Naive thymus-derived CD4-positive, alpha-beta T cell (primary cell): Measurements from ENCODE around the gene PRKACA. TPM values are rescaled to one million over a fixed set of nuclear protein-coding genes. Genes with fewer than 3 reads are reported as not detected.

ENCODE experiments used
- ATAC-seq: fragments of 150-1000 bp; cut with Tn5 transposase; 2 replicates; pipeline ENCODE4 v1.10.0; 2021; ENCODE audit warnings: mild to moderate bottlenecking, moderate library complexity
- CTCF ChIA-PET: fragments of 350-600 bp; sonication (Branson Sonifier 250); formaldehyde crosslinking; loops from one replicate; lab custom pipeline; 2021; ENCODE audit warnings: antibody characterized with exemption; lab: Charles Lee
- POLR2A ChIA-PET: fragments of 350-600 bp; sonication (Branson Sonifier 250); formaldehyde crosslinking; loops from one replicate; lab custom pipeline; 2021; ENCODE audit warnings: antibody characterized with exemption, inconsistent platforms; lab: Charles Lee
- DNase-seq, 9 donors: peaks; one replicate each; pipeline versions ENCODE4 v3.0.0 to v3.0.0-alpha.2; 2020 to 2022; ENCODE audit warnings: mixed read lengths in 1 of 9
- H3K27ac ChIP-seq: one replicate; pipeline ENCODE4 v1.7.0; 2013; ENCODE audit warnings: mild to moderate bottlenecking, low read depth, low read length, moderate library complexity
- H3K27me3 ChIP-seq, 2 donors: one replicate each; pipeline ENCODE4 v1.7.0; 2013; ENCODE audit warnings: low read length in 2 of 2, mild to moderate bottlenecking in 2 of 2, moderate library complexity in 2 of 2; ENCODE audit not compliant: control insufficient read depth in 2 of 2, insufficient read depth in 2 of 2
- H3K36me3 ChIP-seq, 3 experiments: 1 replicate in 2 of 3; 2 replicates in 1 of 3; pipeline ENCODE4 v1.7.0; 2013; ENCODE audit warnings: low read length in 3 of 3, mild to moderate bottlenecking in 3 of 3, moderate library complexity in 1 of 3; ENCODE audit not compliant: insufficient read depth in 3 of 3, control insufficient read depth in 2 of 3
- H3K4me1 ChIP-seq, 2 donors: one replicate each; pipeline ENCODE4 v1.7.0; 2013; ENCODE audit warnings: low read length in 2 of 2, mild to moderate bottlenecking in 2 of 2, moderate library complexity in 1 of 2; ENCODE audit not compliant: control insufficient read depth in 2 of 2, insufficient read depth in 2 of 2
- H3K4me3 ChIP-seq: 2 replicates; pipeline ENCODE4 v1.7.0; 2013; ENCODE audit warnings: mild to moderate bottlenecking, low read length
- H3K9me3 ChIP-seq, 3 experiments: 1 replicate in 2 of 3; 2 replicates in 1 of 3; pipeline ENCODE4 v1.7.0; 2013; ENCODE audit warnings: low read length in 3 of 3; ENCODE audit not compliant: control insufficient read depth in 2 of 3
- H3K27ac Mint-ChIP-seq, 9 donors: one replicate each; pipeline ENCODE4 v1.8.0; 2020 to 2022; ENCODE audit warnings: mixed read lengths in 9 of 9, mild to moderate bottlenecking in 8 of 9, moderate library complexity in 5 of 9, inconsistent platforms in 2 of 9
- H3K27me3 Mint-ChIP-seq, 5 donors: one replicate each; pipeline ENCODE4 v1.8.0; 2021 to 2022; ENCODE audit warnings: mixed read lengths in 5 of 5, mild to moderate bottlenecking in 1 of 5
- H3K36me3 Mint-ChIP-seq, 5 donors: one replicate each; pipeline ENCODE4 v1.8.0; 2020 to 2022; ENCODE audit warnings: mixed read lengths in 5 of 5, mild to moderate bottlenecking in 3 of 5, inconsistent platforms in 1 of 5
- H3K4me1 Mint-ChIP-seq, 7 donors: one replicate each; pipeline ENCODE4 v1.8.0; 2020 to 2022; ENCODE audit warnings: mixed read lengths in 7 of 7, mild to moderate bottlenecking in 3 of 7, inconsistent platforms in 1 of 7
- H3K4me3 Mint-ChIP-seq, 10 donors: one replicate each; pipeline ENCODE4 v1.8.0; 2020 to 2022; ENCODE audit warnings: mild to moderate bottlenecking in 10 of 10, mixed read lengths in 10 of 10, moderate library complexity in 6 of 10, inconsistent platforms in 2 of 10
- H3K9me3 Mint-ChIP-seq, 11 donors: one replicate each; pipeline ENCODE4 v1.8.0; 2020 to 2022; ENCODE audit warnings: mixed read lengths in 11 of 11, mild to moderate bottlenecking in 4 of 11, inconsistent platforms in 1 of 11, moderate library complexity in 1 of 11
- intact Hi-C, 2 donors: fragments of 100-400 bp; cut with micrococcal nuclease; formaldehyde crosslinking; loops; one replicate each; pipeline ENCODE4 v1.15.1; 2023
- polyA plus RNA-seq, 2 donors: library from polyadenylated mRNA; unstranded; fragments of 300-500 nt; fragmentation: Illumina TruSeq; gene quantifications; one replicate each; pipeline ENCODE4 v1.2.3, GENCODE V29; 2021
- total RNA-seq, 6 experiments: library from RNA in 5 of 6; stranded (reverse) in 5 of 6; gene quantifications; 1 replicate in 5 of 6; 2 replicates in 1 of 6; pipeline ENCODE4 v1.2.3 and lab custom pipeline; 2021 to 2026

The PRKACA gene
- total and polyA plus RNA-seq, 7 experiments from 2014 or later: 1.9 to 101 (median 48.4) TPM

DNA sequence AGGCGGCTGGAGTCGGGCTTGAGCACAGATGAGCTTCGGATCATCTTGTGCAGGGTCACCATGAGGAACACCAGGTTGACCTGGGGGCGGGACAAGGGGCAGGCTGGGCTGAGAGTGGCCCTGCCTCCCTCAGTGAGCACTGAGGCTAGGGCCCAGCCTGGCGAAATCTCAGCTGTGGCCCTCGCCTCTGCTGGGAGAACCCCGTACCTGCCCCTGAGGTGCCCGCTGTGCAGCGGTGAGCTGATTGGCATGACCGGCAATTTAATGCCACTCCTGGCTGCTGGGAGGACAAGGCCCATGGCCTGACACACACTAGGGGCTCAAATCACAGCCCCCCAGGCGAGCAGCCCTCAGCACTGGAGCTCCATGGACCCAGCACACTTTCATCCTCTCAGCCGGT, 38.6 kb upstream of the PRKACA start:
- H3K27ac ChIP-seq: no peak overlapping the region
- Mint-ChIP-seq H3K27ac (peak overlapping the region in 1 of 9 donors; percentile 56), H3K4me3 (no peak overlapping the region), H3K4me1 (peaks cover 0 to 11% (median 5%) of the 10 kb centered on the region in 7 donors), H3K27me3 (no peaks in the 10 kb centered on the region), H3K36me3 (peaks cover 0 to 25% (median 7%) of the 10 kb centered on the region in 5 donors), H3K9me3 (no peaks in the 10 kb centered on the region)
- CTCF ChIA-PET: no interaction called here
- H3K36me3 ChIP-seq: peaks cover 0 to 77% (median 8%) of the 10 kb centered on the region in 3 experiments
- DNase-seq: no peak
- no peaks in the 10 kb centered on the region for H3K27me3 ChIP-seq
- no peaks in the 10 kb centered on the region for H3K9me3 ChIP-seq
- intact Hi-C loops: no loop called here
- H3K4me3 ChIP-seq: no peak overlapping the region
- no peak for ATAC-seq
- H3K4me1 ChIP-seq: no peaks in the 10 kb centered on the region
- POLR2A ChIA-PET: interaction anchor here (0.9 to 1.9 kb wide), 2 partner anchors 12 to 19 kb away, joined by 3 to 4 read pairs; no protein-coding TSS in a partner anchor

DNA sequence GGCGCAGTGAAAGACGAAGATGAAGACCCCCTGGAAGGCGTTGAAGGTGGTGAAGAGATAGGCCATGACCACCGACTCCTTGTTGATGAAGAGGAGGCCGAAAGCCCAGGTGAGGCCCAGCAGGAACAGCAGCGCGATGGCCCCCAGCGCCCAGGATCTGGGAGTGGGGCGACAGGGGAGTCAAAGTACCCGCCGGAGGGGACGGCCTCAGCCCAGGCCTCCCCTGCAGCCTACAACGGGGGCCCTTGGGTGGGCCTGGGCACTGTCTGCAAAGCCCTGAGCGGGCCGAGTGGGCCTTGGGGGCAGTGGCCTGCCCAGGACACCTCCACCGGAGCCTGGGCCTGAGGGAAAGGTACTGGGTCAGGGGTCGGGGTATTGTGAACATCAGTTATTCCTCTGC, 37.8 kb upstream of the PRKACA start:
- CTCF ChIA-PET: no interaction called here
- DNase-seq: no peak
- intact Hi-C loops: no loop called here
- no peak overlapping the region for H3K4me3 Mint-ChIP-seq
- no peaks in the 10 kb centered on the region for H3K9me3 Mint-ChIP-seq
- no peak overlapping the region for H3K4me3 ChIP-seq
- peaks cover 0 to 25% (median 7%) of the 10 kb centered on the region in 5 donors for H3K36me3 Mint-ChIP-seq
- POLR2A ChIA-PET: interaction anchor here (1.9 kb wide), 1 partner anchor 13 kb away, joined by 4 read pairs; no protein-coding TSS in a partner anchor
- no peaks in the 10 kb centered on the region for H3K27me3 ChIP-seq
- no peaks in the 10 kb centered on the region for H3K27me3 Mint-ChIP-seq
- no peak for ATAC-seq
- H3K4me1 ChIP-seq: peaks cover 2 to 4% of the 10 kb centered on the region in 2 donors
- no peaks in the 10 kb centered on the region for H3K9me3 ChIP-seq
- no peak overlapping the region for H3K27ac ChIP-seq
- H3K4me1 Mint-ChIP-seq: peaks cover 0 to 14% (median 5%) of the 10 kb centered on the region in 7 donors
- H3K27ac Mint-ChIP-seq: no peak overlapping the region
- H3K36me3 ChIP-seq: peaks cover 0 to 76% (median 8%) of the 10 kb centered on the region in 3 experiments

DNA sequence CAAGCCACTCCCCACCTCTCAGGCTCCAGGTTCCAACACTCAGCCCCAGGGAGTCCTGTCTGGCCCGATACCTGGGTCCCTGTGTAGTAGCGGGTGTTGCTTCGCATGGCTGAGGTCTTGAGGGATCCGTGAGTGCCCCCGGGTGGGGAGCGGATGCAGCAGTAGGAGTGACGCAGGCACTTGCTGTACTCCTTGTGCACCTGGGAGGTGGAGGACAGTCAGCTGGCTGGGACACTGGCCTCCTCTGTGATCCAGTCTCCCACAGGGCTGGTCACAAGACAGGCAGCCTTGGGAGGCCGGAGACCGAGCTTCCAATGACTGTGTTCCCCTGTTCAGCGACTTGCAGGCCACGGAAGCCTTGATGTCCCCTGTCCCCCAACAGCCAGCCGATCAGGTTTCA, 35.2 kb upstream of the PRKACA start:
- H3K27me3 Mint-ChIP-seq: no peaks in the 10 kb centered on the region
- H3K9me3 ChIP-seq: no peaks in the 10 kb centered on the region
- ChIA-PET POLR2A (interaction anchor here (1.0 to 1.3 kb wide), 2 partner anchors 16 to 44 kb away, joined by 3 to 4 read pairs; no protein-coding TSS in a partner anchor), CTCF (interaction anchor here (0.5 to 0.9 kb wide), 2 partner anchors 16 to 369 kb away, joined by 3 read pairs; no protein-coding TSS in a partner anchor)
- H3K27ac ChIP-seq: no peak overlapping the region
- H3K9me3 Mint-ChIP-seq: peaks cover 0 to 2% (median 0%) of the 10 kb centered on the region in 11 donors
- peaks cover 23 to 30% of the 10 kb centered on the region in 2 donors for H3K4me1 ChIP-seq
- no peaks in the 10 kb centered on the region for H3K27me3 ChIP-seq
- H3K4me3 ChIP-seq: no peak overlapping the region
- H3K4me1 Mint-ChIP-seq: peaks cover 16 to 40% (median 27%) of the 10 kb centered on the region in 7 donors
- H3K36me3 ChIP-seq: peaks cover 0 to 53% (median 8%) of the 10 kb centered on the region in 3 experiments
- DNase-seq (no peak), ATAC-seq (no peak)
- intact Hi-C loops: no loop called here
- peak overlapping the region in 8 of 9 donors; percentile 11 to 94 (median 76) for H3K27ac Mint-ChIP-seq
- H3K36me3 Mint-ChIP-seq: peaks cover 0 to 21% (median 7%) of the 10 kb centered on the region in 5 donors
- no peak overlapping the region for H3K4me3 Mint-ChIP-seq

DNA sequence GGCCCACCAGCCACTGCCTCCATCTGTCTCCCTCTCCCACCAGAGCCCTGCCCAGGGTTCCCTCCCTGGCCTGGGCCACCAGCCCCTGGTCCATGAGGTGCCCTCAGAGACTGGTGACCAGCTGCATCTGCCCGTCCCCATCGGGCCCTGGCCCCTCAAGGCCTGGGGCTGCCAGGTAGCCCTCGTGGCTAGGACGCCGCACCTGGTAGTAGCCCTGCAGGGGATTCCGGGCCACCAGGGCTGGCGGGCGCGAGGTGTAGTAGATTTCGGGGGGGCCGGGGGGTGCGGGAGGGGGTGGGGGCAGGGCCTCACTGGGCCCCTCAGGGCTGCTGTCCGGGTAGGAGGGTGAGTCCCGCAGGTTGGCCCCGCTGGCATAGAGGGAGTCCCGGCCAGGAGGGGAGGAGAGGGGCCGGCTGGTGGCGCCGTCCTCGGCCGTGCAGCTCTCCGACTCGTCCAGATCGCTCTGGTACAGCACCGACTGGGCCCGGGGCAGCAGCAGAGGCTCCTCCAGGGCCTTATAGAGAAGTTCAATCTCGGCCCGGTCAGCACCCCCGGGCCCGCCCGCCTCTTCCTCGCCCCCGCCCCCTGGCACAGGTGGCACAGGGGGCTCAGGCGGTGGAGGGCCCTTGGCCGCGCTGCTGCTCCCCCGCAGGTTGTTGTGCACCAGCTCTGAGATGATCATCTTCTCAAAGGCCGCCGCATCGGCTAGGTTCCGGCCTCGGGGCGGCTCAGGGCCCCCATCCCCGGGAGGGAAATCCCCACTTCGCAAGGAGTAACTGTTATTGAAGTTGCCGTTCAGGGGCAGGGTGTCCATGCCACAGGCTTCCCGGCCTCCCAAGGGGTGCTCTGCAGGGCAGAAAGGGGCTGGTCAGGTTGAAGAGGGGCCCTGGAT, 33.5 kb upstream of the PRKACA start:
- H3K4me1 Mint-ChIP-seq: peaks cover 16 to 55% (median 32%) of the 10 kb centered on the region in 7 donors
- peaks cover 0 to 15% (median 5%) of the 10 kb centered on the region in 5 donors for H3K36me3 Mint-ChIP-seq
- no peak overlapping the region for H3K4me3 ChIP-seq
- ChIA-PET CTCF (interaction anchor here (0.6 to 2.6 kb wide), 3 partner anchors 14 to 1374 kb away, joined by 3 to 14 read pairs (median 4); partner anchors contain the start of gene ASF1B), POLR2A (interaction anchor here (1.0 to 3.6 kb wide), 10 partner anchors 9 to 284 kb away, joined by 3 to 22 read pairs (median 4); partner anchors contain the start of genes ADGRL1 and ASF1B)
- H3K36me3 ChIP-seq: peaks cover 0 to 37% (median 8%) of the 10 kb centered on the region in 3 experiments
- no peaks in the 10 kb centered on the region for H3K9me3 ChIP-seq
- peaks cover 0 to 3% (median 0%) of the 10 kb centered on the region in 11 donors for H3K9me3 Mint-ChIP-seq
- H3K27me3 Mint-ChIP-seq: no peaks in the 10 kb centered on the region
- H3K4me3 Mint-ChIP-seq: peak overlapping the region in 5 of 10 donors; percentile 17 to 91 (median 85)
- peaks cover 23 to 30% of the 10 kb centered on the region in 2 donors for H3K4me1 ChIP-seq
- peak overlapping the region; percentile 95 to 99 (median 99) for H3K27ac Mint-ChIP-seq
- ATAC-seq: no peak
- H3K27me3 ChIP-seq: no peaks in the 10 kb centered on the region
- intact Hi-C loops: no loop called here
- H3K27ac ChIP-seq: peak overlapping the region; percentile 91
- no peak for DNase-seq

DNA sequence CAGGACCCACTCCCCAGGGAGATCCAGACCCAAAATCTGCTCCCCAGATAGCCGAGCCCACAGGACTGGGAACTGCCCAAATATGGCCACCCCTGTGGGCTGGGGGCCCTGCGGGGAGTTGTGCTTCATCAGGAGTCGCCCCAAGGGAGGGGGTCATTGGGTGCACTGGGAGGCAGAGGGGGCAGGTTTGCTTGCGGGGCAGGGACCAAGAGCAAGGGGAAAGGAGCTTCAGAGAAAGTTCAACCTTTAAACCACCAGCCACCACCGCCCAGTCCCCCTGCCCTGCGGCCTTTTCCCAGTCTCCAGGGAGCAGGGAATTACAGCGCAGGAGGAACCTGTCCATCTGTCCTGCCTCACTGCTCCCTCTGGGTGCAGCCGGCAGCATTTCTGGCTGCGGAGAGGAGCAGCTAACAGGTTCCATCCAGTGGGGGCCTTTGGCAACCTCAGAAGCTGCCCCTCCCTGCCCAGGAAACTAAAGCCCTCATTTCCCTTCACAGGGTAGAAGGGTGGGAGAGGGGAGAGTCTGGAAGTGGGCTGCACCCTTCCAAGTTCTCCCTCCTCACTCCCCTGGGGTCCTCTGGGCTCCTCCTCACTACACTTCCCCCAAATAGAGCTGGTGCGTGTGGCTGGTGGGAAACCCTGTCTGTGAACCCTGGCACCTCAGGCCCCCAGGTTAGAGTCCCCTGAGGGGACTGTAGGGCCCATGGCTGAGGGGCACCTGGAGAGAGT, 32.6 kb upstream of the PRKACA start:
- DNase-seq (peak in 2 of 9 donors; percentile 16 to 26), ATAC-seq (no peak)
- H3K27me3 ChIP-seq: no peaks in the 10 kb centered on the region
- Mint-ChIP-seq H3K4me1 (peaks cover 16 to 63% (median 40%) of the 10 kb centered on the region in 7 donors), H3K27me3 (no peaks in the 10 kb centered on the region), H3K4me3 (peak overlapping the region; percentile 82 to 95 (median 88)), H3K36me3 (peaks cover 0 to 15% (median 5%) of the 10 kb centered on the region in 5 donors), H3K9me3 (peaks cover 0 to 7% (median 0%) of the 10 kb centered on the region in 11 donors), H3K27ac (peak overlapping the region; percentile 95 to 99 (median 99))
- H3K36me3 ChIP-seq: peaks cover 0 to 30% (median 4%) of the 10 kb centered on the region in 3 experiments
- CTCF ChIA-PET: interaction anchor here (0.6 to 2.6 kb wide), 5 partner anchors 10 to 1373 kb away, joined by 3 to 14 read pairs (median 4); partner anchors contain the start of gene ASF1B
- intact Hi-C loops: no loop called here
- peaks cover 23 to 30% of the 10 kb centered on the region in 2 donors for H3K4me1 ChIP-seq
- POLR2A ChIA-PET: interaction anchor here (1.0 to 3.6 kb wide), 10 partner anchors 10 to 285 kb away, joined by 3 to 22 read pairs (median 4); partner anchors contain the start of genes ADGRE5, ADGRL1 and ASF1B
- peak overlapping the region; percentile 61 for H3K4me3 ChIP-seq
- peak overlapping the region; percentile 91 for H3K27ac ChIP-seq
- H3K9me3 ChIP-seq: no peaks in the 10 kb centered on the region
